Dermis microvascular lymphatic vessel endothelial cell (primary cell): ENCODE results near the gene UQCRH. TPM values are rescaled to one million over a fixed set of nuclear protein-coding genes. Genes with fewer than 3 reads are reported as not detected.

ENCODE experiments used
- DNase-seq, 2 donors: peaks; one replicate each; pipeline versions ENCODE4 v3.0.0 to v3.0.0-alpha.2; 2010; ENCODE audit warnings: low read depth in 2 of 2
- total RNA-seq: library from RNA; depleted of rRNA; stranded (reverse); fragments of >200 nt; gene quantifications from 2 replicates; pipeline ENCODE4 v1.2.1, GENCODE V29; 2014

The UQCRH gene
- total RNA-seq = 144 and 291 TPM in 2 replicates

- peak; percentile 95 to 97 for DNase-seq
Observed at GRCh38 chr1:46303038-46303871, at the start of gene UQCRH, which contains the start of gene LRRC41. UQCRH (plus strand) TSS chr1:46303698; CDS start chr1:46303767, 69 bp downstream. LRRC41 (minus strand) TSS chr1:46303616; CDS start chr1:46303322, 294 bp downstream.

- DNase-seq = no peak
Observed at GRCh38 chr1:46254668-46255067, 48.8 kb upstream of the UQCRH start.

DNA sequence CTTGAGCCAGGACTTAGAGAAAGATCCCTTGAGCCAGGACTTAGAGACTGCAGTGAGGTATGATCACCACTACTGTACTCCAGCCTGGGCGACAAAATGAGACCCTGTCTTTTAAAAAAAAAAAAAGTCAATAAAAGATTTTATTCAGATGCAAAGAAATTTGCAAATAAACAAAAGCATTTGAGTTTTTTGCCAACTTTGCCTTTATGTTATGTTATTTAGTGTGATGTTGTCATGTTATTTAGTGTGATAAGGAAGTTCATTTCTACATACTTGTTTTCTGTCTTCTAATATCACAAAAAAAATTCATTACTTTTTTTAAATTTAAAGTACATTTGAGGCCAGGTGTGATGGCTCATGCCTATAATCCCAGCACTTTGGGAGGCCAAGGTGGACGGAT, 47.0 kb upstream of the UQCRH start:
- DNase-seq = no peak

GRCh38 chr1:46262508-46262907, 41.0 kb upstream of the UQCRH start:
- DNase-seq = no peak

GRCh38 chr1:46263146-46263545, 40.4 kb upstream of the UQCRH start:
- no peak for DNase-seq

GRCh38 chr1:46268578-46268977, 34.9 kb upstream of the UQCRH start:
- no peak for DNase-seq

DNA sequence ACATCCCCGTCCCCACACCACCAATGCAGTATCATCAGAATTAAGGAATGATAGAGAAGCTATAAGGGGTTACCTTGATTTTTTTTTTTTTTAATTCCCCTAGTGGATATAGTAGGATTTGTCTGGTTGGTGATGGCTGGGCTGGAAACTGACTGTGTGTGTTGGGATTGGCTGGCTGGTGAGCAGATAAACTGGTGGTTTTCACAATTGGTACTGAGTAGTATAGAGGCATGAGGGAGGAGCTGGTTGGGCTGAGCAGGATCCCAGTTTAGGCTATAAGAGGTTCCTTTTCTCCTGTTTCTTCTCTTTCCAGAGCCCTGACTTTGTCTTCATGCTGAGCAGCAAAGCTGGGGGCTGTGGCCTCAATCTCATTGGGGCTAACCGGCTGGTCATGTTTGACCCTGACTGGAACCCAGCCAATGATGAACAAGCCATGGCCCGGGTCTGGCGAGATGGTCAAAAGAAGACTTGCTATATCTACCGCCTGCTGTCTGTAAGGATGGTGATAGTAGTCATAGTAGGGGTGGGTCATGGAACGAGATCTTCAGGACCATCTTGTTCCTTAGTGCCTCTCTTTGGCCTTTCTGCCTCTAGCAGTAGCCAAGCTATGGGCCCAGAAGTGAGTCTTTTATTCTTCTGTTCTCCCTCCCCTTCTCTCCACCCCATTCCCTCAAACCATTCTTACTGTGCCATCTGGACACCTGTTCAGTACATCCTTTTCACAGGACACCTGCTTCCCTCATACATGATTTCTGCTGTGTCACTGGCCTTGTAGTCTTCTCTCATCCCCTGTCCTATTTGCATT, 29.1 kb upstream of the UQCRH start:
- DNase-seq = no peak

- no peak for DNase-seq
Observed at GRCh38 chr1:46275030-46275337, 28.5 kb upstream of the UQCRH start.

DNA sequence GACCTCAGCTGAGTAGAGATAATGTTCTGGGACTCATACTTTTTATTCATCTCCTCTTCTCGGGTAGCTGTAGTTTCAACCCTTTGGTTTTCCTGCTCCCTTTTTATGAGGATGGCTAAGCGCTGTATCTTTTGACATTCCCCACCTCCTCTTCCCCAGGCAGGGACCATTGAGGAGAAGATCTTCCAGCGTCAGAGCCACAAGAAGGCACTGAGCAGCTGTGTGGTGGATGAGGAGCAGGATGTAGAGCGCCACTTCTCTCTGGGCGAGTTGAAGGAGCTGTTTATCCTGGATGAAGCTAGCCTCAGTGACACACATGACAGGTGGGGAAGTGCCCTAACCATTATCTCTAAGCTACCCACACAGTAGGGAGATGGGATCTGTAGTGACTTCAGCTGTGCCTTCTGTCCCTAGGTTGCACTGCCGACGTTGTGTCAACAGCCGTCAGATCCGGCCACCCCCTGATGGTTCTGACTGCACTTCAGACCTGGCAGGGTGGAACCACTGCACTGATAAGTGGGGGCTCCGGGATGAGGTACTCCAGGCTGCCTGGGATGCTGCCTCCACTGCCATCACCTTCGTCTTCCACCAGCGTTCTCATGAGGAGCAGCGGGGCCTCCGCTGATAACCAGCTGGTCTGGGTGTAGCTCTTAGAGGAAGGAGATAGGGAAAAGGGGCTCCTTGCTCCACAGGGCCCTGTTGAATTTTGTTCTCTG, 25.7 kb upstream of the UQCRH start:
- no peak for DNase-seq

DNA sequence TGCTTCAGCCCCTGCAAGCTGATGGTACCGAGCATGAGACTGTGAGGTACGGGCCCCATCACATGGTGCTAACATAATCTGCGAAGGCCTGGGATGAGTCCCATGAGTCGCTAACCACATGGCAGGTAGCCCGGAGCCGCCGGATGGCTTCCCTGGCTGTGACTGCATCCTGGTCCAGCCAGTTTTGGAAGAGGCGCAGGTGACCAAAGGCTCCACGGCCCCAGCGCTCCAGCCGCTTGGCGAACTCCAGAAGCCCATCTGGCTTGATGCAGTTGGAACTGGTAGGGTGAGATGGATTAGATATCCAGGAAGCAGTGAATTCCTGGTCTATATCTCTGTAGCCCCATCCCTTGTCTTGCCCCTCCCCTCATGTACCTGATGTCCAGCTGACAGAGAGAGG, 24.7 kb upstream of the UQCRH start:
- no peak for DNase-seq

DNA sequence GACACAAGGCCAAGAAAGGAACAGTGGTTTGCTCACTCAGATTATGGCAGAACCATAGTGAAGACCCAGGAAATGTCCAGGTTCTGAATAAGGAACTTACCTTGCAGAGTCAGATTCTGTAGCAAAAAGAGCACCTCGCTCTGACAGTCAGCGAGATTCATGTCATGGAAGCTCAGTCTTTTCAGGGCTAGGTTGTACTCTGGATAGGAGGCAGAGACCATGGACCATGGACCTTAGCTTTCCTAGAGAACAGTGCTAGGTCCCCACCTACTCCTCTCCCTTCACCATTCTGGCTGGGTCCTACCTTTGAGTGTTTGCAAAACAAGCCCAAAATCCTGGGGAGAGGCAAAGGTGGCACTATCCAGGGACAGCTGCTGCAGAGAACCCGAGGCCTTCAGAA, 23.4 kb upstream of the UQCRH start:
- no peak for DNase-seq

GRCh38 chr1:46281021-46281420, 22.5 kb upstream of the UQCRH start:
- no peak for DNase-seq

GRCh38 chr1:46284058-46284457, 19.4 kb upstream of the UQCRH start:
- DNase-seq = no peak

DNA sequence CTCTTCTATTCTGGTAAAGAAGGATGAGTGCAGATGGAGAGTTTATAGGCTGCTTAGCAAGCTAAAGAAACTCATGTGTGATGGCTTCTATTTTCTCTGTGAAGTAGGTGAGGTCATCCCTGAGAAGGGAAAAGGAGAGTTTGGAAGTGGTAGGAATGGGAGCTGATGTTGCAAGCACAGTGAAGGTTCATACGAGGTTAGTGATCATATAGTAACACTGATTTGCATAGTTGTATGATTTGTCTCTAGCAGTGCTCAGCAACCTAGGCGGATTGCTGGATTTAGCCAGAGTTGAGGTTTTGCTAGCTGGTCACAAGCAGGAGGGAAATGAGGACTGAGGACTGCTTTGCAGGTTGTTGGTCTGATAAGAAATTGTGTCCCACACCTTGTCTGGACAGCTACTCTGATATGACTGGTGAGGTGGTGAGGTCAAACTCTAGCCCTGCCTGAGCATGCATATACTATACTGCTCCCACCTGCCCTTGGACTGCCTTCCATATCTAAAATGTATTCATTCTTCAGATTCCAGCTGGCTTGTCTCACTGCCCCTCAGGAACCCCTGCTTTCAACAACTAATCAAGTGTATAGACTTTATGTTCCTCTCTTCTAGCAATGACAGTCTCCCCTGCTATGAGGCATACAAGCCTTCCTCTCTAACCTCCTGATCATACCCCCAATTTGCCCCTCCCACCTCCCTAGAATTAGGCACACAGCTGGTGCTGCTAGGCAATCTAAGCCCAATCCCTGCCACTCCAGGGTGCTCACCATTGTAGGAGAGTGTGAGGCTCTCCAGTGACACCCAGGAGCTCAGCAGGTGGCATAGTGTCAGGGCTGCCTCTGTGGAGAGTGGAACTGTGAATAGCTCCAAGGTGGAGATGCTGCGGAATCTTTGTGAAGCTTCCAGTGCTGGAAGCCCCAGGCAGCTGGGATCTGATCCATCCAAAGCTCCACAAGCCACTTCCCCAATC, 18.6 kb upstream of the UQCRH start:
- no peak for DNase-seq

- no peak for DNase-seq
Observed at GRCh38 chr1:46285730-46286477, 17.6 kb upstream of the UQCRH start.

- DNase-seq = peak in 1 of 2 donors; percentile 28
Observed at GRCh38 chr1:46288485-46289133, 14.9 kb upstream of the UQCRH start.

DNA sequence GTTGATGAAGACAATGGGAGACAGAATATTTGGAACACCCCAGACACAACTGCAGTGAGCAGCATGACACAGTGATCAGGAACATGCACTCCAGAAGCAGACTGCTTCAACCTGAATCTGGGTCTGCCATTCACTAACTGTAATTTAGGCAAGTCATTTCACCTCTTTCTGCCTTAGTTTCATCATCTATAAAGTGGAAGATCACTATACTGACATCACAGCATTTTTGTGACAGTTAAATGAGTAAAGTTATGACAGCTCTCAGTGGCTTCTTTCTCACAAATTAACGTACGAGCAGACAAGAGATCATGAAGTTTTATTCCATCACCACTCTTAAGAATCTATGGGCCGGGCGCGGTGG, 14.4 kb upstream of the UQCRH start:
- DNase-seq = no peak

GRCh38 chr1:46289976-46290375, 13.5 kb upstream of the UQCRH start:
- DNase-seq = no peak

GRCh38 chr1:46295306-46295705, 8.2 kb upstream of the UQCRH start:
- DNase-seq = no peak

DNA sequence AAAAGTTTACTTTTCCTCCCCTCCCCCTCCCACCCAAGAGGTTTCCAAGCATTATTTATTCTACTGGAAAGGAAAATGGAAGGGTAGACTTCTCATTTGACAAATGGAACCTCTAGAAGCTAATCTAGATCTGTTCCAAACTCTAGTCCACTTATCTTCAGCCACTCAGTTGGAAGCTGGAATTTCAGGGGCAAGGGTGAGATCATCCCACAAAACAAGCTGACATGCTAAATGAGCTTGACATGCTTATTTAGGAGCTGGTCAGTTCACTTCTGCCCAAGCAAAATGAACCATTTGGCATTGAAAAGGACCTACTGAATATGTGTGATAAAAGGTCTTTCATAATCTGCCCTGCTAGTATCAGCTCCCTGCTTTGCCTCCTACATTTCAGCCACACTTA, 5.1 kb upstream of the UQCRH start:
- no peak for DNase-seq
